ENCODE data around the gene NEUROD2.

Gene NEUROD2

DNA sequence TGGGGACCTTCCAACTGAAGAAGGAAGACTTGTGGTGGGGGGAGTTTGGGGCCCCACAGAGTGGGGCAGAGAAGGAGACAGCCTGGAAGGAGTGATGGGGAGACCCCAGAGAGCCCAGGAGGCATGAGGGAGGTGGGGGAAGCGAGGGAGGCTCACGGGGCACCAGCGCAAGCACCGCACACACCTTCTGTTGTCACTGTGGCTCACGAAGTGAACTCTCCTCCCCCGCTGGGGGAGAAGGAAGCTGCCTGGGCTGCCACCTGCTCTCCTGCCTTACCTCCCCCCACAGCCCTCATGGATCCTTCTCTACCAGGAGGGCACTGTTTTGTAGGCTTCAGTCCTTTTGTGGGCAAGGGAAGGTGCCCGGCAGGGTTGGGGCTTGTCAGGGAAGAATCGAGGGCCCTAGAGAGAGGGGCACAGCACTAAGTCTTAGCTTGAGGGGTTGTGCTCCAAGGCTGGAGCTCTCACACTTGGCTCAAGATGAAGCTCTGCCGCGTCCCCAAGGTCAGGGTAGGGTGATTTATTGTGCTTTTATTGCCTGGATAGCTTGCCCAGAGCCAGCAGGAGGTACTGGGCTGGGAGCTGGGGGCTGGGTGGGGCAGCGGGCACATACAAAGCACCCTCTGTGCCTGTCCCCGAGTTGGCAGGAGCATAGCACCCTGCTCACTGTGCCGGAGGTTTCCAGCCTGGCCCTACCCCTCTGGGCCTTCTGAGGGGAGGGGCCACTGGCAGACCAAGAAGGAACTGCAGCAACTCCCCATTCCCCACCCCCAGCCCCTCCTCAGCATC lies 24.6 kb upstream of the NEUROD2 start (continued):
- TF ChIP-seq, protein P1, sequence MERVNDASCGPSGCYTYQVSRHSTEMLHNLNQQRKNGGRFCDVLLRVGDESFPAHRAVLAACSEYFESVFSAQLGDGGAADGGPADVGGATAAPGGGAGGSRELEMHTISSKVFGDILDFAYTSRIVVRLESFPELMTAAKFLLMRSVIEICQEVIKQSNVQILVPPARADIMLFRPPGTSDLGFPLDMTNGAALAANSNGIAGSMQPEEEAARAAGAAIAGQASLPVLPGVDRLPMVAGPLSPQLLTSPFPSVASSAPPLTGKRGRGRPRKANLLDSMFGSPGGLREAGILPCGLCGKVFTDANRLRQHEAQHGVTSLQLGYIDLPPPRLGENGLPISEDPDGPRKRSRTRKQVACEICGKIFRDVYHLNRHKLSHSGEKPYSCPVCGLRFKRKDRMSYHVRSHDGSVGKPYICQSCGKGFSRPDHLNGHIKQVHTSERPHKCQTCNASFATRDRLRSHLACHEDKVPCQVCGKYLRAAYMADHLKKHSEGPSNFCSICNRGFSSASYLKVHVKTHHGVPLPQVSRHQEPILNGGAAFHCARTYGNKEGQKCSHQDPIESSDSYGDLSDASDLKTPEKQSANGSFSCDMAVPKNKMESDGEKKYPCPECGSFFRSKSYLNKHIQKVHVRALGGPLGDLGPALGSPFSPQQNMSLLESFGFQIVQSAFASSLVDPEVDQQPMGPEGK (tag by site-specific recombination; IDR thresholded peaks at IDR 0.05) = peak; percentile 20; the same call in 1 of the 2 replicates
- TF ChIP-seq ZNF16 (tag by site-specific recombination; IDR thresholded peaks at IDR 0.05; ENCODE audit: low read depth) = no peak
- TF ChIP-seq ZIC2 (tag by site-specific recombination; IDR thresholded peaks at IDR 0.05) = peak; percentile 50

DNA sequence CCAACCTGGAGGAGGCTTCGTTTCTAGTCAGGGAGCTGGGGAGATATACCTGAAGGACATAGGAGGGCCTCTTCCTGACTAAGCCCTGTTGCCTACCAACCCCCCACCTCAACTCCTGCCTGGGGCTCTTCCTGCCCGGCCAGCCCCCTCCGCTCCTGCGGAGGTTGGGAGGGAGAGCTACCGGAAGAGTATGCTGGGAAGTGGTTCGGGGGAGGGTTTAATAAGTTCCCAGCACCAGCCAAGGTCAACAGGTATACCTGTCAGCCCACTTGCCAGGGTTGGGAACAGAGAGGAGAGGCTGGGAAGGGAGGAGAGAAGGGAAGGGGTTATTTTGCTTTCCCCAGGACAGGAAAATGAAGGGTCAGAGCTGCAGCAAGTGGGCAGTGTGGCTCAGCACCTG lies 23.7 kb upstream of the NEUROD2 start:
- Histone ChIP-seq H3K36me3 (ENCODE audit: control insufficient read depth in 2 of 2, insufficient read depth in 1 of 2, low read length in 2 of 2) (no peaks in the 10 kb centered on the region), H3K4me1 (ENCODE audit: control insufficient read depth, insufficient read depth, low read length) (peaks cover 10% of the 10 kb centered on the region), H3K27ac (ENCODE audit: extremely low read depth, low read depth, low read length) (no peak overlapping the region; the same call in 1 of the 2 replicates), H3K4me3 (ENCODE audit: low read depth, low read length) (no peak overlapping the region), H3K9me3 (ENCODE audit: control insufficient read depth, insufficient read depth, low read depth, low read length) (no peaks in the 10 kb centered on the region)
- ChIA-PET POLR2A (interaction anchor here (1.0 to 1.9 kb wide), 3 partner anchors 12 to 68 kb away, joined by 3 to 6 read pairs (median 6); partner anchors contain the start of gene ERBB2), CTCF (interaction anchor here (0.6 to 14.6 kb wide), 13 partner anchors 10 to 537 kb away, joined by 3 to 311 read pairs (median 6); partner anchors contain the start of gene MIEN1)
- TF ChIP-seq WT1 (tag by site-specific recombination; IDR thresholded peaks at IDR 0.05) = no peak
- peak; percentile 86 for TF ChIP-seq ZNF341 (tag by site-specific recombination; IDR thresholded peaks at IDR 0.05; ENCODE audit: low read depth)
- peak; percentile 83 for TF ChIP-seq SCRT2 (tag by site-specific recombination; IDR thresholded peaks at IDR 0.05)

DNA sequence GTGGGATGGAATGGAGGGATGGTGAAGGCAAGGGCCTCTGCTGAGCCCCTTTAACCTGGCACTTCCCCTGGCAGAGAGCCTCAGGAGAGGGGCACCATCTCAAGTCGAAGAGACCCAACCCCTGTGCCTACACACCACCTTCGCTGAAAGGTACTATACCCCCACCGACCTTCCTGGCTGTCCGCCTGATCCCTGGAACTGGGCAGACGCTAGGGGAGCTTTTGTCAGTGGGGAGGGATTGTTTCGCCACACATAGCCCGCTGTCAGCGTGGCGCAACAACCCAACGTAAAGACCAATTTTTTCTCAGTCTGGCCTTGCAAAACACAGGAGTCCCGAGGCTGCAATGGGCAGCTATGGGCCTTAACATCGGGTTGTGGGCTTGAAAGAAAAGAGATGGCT lies 22.2 kb upstream of the NEUROD2 start:
- no peak for TF ChIP-seq ZNF792 (tag by site-specific recombination; IDR thresholded peaks at IDR 0.05)
- TF ChIP-seq ZNF600 (tag by site-specific recombination; IDR thresholded peaks at IDR 0.05) = peak; percentile 23; the same call in 1 of the 2 replicates
- ChIA-PET POLR2A (interaction anchor here (1.9 kb wide), 1 partner anchor 70 kb away, joined by 6 read pairs; the partner anchor contains the start of gene ERBB2), CTCF (interaction anchor here (0.6 to 14.6 kb wide), 4 partner anchors 8 to 133 kb away, joined by 3 to 311 read pairs (median 4); partner anchors contain the start of gene MIEN1)
- Histone ChIP-seq H3K4me3 (ENCODE audit: low read depth, low read length) (no peak overlapping the region), H3K4me1 (ENCODE audit: control insufficient read depth, insufficient read depth, low read length) (peaks cover 7% of the 10 kb centered on the region), H3K27ac (ENCODE audit: extremely low read depth, low read depth, low read length) (no peak overlapping the region), H3K36me3 (ENCODE audit: control insufficient read depth in 2 of 2, insufficient read depth in 1 of 2, low read length in 2 of 2) (no peaks in the 10 kb centered on the region), H3K9me3 (ENCODE audit: control insufficient read depth, insufficient read depth, low read depth, low read length) (no peaks in the 10 kb centered on the region)

DNA sequence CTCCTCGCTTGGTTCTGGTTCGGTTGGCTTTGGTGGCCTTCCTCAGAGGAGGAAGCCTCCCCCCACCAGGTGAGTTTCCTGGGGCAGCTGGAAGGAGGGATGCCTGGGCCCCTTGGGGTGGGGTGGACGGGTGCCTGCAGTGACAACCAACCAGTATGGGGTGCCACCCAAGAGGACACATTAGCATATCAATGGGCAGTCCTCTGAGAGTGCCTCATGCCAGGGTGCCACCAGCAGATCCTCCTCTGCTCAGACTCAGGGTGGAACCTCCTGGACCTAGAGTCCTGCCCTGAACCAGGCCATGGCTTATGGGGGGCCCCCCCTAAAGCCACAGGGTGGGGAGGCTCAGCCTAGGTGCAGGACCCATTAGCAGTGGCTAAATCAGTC lies 21.8 kb upstream of the NEUROD2 start:
- TF ChIP-seq GLIS2 (tag by site-specific recombination; IDR thresholded peaks at IDR 0.05) (peak; percentile 40; the same call in 1 of the 2 replicates), YY2 (tag by site-specific recombination; IDR thresholded peaks at IDR 0.05) (no peak), GLIS1 (tag by site-specific recombination; IDR thresholded peaks at IDR 0.05) (peak; percentile 73), ZNF274 (IDR thresholded peaks at IDR 0.05; ENCODE audit: low read length) (no peak), ZNF274 (tag by site-specific recombination; IDR thresholded peaks at IDR 0.05; ENCODE audit: borderline replicate concordance) (no peak), ZIC2 (tag by site-specific recombination; IDR thresholded peaks at IDR 0.05) (peak; percentile 62)

More for the DNA sequence above, 21.8 kb upstream of the NEUROD2 start:
- Histone ChIP-seq H3K27ac (ENCODE audit: extremely low read depth, low read depth, low read length) (no peak overlapping the region), H3K4me1 (ENCODE audit: control insufficient read depth, insufficient read depth, low read length) (peaks cover 7% of the 10 kb centered on the region), H3K4me3 (ENCODE audit: low read depth, low read length) (no peak overlapping the region), H3K36me3 (ENCODE audit: control insufficient read depth in 2 of 2, insufficient read depth in 1 of 2, low read length in 2 of 2) (no peaks in the 10 kb centered on the region), H3K9me3 (ENCODE audit: control insufficient read depth, insufficient read depth, low read depth, low read length) (no peaks in the 10 kb centered on the region)
- CTCF ChIA-PET = interaction anchor here (0.6 to 14.6 kb wide), 7 partner anchors 8 to 126 kb away, joined by 3 to 311 read pairs (median 4); partner anchors contain the start of genes MIEN1 and PNMT
- POLR2A ChIA-PET = interaction anchor here (1.0 kb wide), 1 partner anchor 84 kb away, joined by 4 read pairs; no protein-coding TSS in a partner anchor

All from HEK293 (cell line).